A549 (cell line): ENCODE data around the gene TTC17.

Source experiments
- CTCF ChIP-seq: fragments of >200 bp; sonication (Bioruptor Twin); formaldehyde crosslinking; IDR thresholded peaks from 3 replicates; pipeline ENCODE4 v1.5.1; 2016
- POLR2A ChIP-seq: IDR thresholded peaks from 2 replicates; pipeline ENCODE4 v1.6.1; 2012; ENCODE audit warnings: mild to moderate bottlenecking, low read length

- TF ChIP-seq POLR2A = no peak
- TF ChIP-seq CTCF = no peak
Observed at GRCh38 chr11:43359422-43359818, 700 bp downstream of the TTC17 start.
